SK-MEL-5 (cell line): ENCODE data around the gene CCDC170. TPM values are rescaled to one million over a fixed set of nuclear protein-coding genes. Genes with fewer than 3 reads are reported as not detected.

Source experiments
- DNase-seq: peaks from one replicate; pipeline ENCODE4 v3.0.0-alpha.2; 2016; ENCODE audit warnings: low read depth, low spot score
- in situ Hi-C: cut with HindIII; loops from 2 replicates; pipeline ENCODE4 v1.10.0; 2016; ENCODE audit warnings: low sequenced_read_pairs, high pct_unique_total_duplicates, low pct_unique_long_range_greater_than_20kb
- small RNA-seq, 2 experiments: library from RNA; depleted of rRNA; stranded (forward); fragments of <200 nt; gene quantifications; one replicate each; pipeline ENCODE3, GENCODE V24; 2014
- total RNA-seq: library from RNA; depleted of rRNA; stranded (reverse); fragments of >200 nt; shearing (Covaris generic); gene quantifications from 2 replicates; pipeline ENCODE4 v1.2.3, GENCODE V29; 2014; rRNA removed

The CCDC170 gene
- total RNA-seq, 1 experiment from 2014 or later: not detected

- DNase-seq: no peak
- in situ Hi-C loops: no loop called here
Observed at GRCh38 chr6:151661509-151661908, 167.7 kb downstream of the CCDC170 start.

GRCh38 chr6:151661928-151662327 lies 168.1 kb downstream of the CCDC170 start:
- DNase-seq: peak; percentile 32
- in situ Hi-C loops: no loop called here

- DNase-seq: no peak
- in situ Hi-C loops: no loop called here
Observed at GRCh38 chr6:151663559-151663958, 169.7 kb downstream of the CCDC170 start.

GRCh38 chr6:151664390-151664789 lies 170.6 kb downstream of the CCDC170 start:
- in situ Hi-C loops: no loop called here
- DNase-seq: no peak

GRCh38 chr6:151665329-151665728 lies 171.5 kb downstream of the CCDC170 start:
- in situ Hi-C loops: no loop called here
- no peak for DNase-seq

GRCh38 chr6:151666526-151666925 lies 172.7 kb downstream of the CCDC170 start:
- DNase-seq: no peak
- in situ Hi-C loops: no loop called here

GRCh38 chr6:151669208-151669560 lies 175.4 kb downstream of the CCDC170 start:
- in situ Hi-C loops: no loop called here
- DNase-seq: no peak

GRCh38 chr6:151670116-151670515 lies 176.3 kb downstream of the CCDC170 start:
- in situ Hi-C loops: no loop called here

More at GRCh38 chr6:151670116-151670515, 176.3 kb downstream of the CCDC170 start:
- no peak for DNase-seq

Small RNAs within 50 kb of the gene (small RNA-seq; reads per million reads assigned to genes)
- 0 reads per million in 2 experiments for gene RNU6-813P

Other genes starting within 250 kb of the CCDC170 start
- gene ZBTB2, start 102.5 kb upstream of the CCDC170 start, total RNA-seq: 14.3 and 17.7 TPM in 2 replicates
- gene RMND1, start 41.9 kb upstream of the CCDC170 start, total RNA-seq: 42.5 and 42.6 TPM in 2 replicates